GM13976 (cell line): Measurements from ENCODE around the gene ATP2C2.

Experiments
- DNase-seq: peaks from one replicate; pipeline ENCODE4 v3.0.0; 2012; ENCODE audit warnings: low spot score
- in situ Hi-C: fragments of 300-500 bp; cut with MboI; formaldehyde crosslinking; loops from one replicate; pipeline ENCODE4 v1.12.0; 2022; ENCODE audit warnings: low sequenced_read_pairs, mixed read lengths, inconsistent platforms; ENCODE audit not compliant: unreplicated experiment
- TF ChIP-seq, protein P1 (sequence below): IDR thresholded peaks from 2 replicates; pipeline ENCODE4 v1.5.1; 2012; ENCODE audit warnings: borderline replicate concordance, mild to moderate bottlenecking; ENCODE audit not compliant: insufficient read depth; ENCODE audit errors: extremely low read depth, missing control alignments, control extremely low read depth

Gene ATP2C2

DNA sequence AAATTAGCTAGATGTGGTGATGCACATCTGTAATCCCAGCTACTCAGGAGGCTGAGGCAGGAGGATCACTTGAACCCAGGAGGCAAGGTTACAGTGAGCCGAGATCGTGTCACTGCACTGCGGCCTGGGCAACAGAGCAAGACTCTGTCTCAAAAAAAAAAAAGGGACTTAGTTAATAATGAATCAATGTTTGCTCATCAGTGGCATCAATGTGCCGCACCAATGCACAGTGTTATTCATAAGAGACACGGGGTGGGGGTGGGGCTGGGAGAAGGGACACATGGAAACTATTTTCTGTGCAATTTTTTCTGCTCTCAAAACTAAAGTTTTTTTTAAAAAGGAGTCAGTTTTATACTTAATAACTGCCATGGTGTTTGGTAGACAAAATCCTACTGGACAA is 6.8 kb upstream of the ATP2C2 start:
- TF ChIP-seq, protein P1, sequence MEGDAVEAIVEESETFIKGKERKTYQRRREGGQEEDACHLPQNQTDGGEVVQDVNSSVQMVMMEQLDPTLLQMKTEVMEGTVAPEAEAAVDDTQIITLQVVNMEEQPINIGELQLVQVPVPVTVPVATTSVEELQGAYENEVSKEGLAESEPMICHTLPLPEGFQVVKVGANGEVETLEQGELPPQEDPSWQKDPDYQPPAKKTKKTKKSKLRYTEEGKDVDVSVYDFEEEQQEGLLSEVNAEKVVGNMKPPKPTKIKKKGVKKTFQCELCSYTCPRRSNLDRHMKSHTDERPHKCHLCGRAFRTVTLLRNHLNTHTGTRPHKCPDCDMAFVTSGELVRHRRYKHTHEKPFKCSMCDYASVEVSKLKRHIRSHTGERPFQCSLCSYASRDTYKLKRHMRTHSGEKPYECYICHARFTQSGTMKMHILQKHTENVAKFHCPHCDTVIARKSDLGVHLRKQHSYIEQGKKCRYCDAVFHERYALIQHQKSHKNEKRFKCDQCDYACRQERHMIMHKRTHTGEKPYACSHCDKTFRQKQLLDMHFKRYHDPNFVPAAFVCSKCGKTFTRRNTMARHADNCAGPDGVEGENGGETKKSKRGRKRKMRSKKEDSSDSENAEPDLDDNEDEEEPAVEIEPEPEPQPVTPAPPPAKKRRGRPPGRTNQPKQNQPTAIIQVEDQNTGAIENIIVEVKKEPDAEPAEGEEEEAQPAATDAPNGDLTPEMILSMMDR: no peak
- no peak for DNase-seq
- in situ Hi-C loops: no loop called here

DNA sequence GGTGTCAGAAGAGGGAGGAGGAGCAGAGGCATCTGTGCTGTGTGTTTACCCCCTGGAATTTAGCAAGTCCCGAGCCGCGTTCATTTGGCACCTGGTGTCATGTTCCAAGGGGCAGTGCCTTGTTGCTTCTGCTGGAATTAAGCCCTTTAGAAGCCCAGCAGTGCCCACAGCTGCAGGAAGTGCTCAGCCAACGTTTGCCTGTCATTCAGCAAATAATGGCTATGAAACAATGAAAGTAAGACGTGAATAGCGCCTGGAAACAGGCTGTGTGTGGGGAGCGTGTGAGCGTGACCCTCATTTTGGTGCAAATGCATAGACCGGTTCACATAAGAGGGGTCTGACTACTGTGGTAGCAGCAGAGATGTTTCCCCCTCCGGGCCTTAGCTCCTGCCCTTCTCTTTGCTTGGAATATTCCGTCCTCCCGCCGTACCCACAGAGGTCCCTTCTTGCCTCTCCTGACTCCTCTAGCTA is 5.8 kb upstream of the ATP2C2 start:
- DNase-seq: no peak
- TF ChIP-seq, protein P1: no peak
- in situ Hi-C loops: no loop called here

DNA sequence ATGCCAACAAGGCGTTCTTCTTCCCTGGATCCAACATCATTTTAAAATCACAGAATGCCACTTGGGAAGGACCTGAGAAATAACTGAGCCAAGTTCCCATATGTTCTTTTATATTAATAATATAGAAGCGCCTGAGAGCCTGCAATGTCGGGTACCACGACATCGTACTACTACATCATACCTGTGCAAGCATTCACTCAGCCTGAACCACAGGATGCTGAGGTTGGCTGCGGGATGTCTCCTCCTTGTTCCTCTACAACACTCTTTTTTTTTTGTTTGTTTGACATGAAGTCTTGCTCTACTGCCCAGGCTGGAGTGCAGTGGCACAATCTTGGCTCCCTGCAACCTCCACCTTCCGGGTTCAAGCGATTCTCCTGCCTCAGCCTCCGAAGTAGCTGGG is 2.1 kb upstream of the ATP2C2 start:
- TF ChIP-seq, protein P1: no peak
- no peak for DNase-seq
- in situ Hi-C loops: no loop called here

DNA sequence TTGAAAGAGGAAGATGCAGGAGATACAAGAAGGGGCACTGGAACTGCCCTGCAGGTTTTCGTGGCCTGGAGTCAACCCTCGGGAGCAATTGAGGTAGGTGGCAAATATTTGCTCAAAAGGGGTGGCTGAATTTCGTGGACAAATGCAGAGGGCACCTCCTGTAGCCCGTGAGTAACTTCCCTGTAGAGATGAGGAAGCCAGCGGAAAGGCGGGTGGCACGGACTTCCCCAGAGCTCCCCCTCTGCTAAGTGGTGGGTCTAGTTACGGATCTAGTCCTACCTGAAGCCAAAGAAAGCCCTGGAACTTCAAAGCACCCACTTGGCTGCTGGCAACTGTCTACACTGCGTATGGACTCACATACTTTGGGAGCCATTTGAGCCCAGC is 1.0 kb upstream of the ATP2C2 start:
- in situ Hi-C loops: no loop called here
- DNase-seq: no peak
- TF ChIP-seq, protein P1: no peak

DNA sequence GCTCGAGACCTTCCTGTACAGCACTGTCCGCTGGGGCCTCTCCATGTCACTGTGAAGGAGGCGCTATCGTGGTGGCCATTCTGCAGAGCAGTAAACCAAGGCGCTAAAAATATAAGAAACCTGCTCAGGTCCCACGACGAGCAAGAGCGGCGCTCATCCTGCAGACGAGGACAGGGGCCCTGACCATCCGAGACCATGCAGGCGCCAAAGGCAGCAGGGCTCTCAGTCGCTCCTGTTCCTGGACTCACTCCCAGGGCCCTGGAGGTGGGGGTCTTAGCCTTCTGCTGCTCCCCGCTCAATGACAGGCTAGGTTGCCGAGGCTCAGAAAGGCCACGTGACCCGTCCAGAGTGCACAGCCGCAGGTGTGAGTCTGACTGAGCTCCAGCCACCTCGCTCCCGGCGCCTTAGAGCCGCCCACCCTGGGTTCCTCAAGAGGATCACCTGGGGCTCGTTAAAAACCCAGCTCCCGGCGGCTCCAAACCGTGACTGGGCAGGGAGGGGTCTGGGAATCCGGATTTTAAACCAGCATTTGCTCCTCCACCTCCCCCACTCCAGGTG is 509 bp upstream of the ATP2C2 start:
- no peak for DNase-seq
- TF ChIP-seq, protein P1: no peak
- in situ Hi-C loops: no loop called here

DNA sequence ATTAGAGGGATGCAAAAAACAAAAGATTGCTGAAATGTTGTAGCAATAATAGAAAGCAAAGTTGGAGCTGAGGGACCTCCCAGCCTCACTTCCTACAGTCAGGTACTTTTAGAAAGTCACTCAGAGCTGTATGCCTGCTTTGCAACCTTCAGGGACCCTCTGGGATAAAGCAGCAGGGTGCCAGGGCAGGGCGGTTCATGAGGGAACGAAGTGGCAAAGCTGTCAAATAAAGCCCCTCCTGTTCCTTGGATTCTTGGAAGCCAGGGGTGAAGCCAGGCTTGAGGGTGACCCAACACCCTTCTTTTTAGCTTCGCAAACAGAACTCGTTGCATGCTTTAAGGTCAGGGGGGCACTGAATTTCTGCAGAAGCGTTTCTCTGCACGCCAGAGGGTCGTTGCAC is 767 bp downstream of the ATP2C2 start:
- DNase-seq: no peak
- in situ Hi-C loops: no loop called here
- TF ChIP-seq, protein P1: no peak

DNA sequence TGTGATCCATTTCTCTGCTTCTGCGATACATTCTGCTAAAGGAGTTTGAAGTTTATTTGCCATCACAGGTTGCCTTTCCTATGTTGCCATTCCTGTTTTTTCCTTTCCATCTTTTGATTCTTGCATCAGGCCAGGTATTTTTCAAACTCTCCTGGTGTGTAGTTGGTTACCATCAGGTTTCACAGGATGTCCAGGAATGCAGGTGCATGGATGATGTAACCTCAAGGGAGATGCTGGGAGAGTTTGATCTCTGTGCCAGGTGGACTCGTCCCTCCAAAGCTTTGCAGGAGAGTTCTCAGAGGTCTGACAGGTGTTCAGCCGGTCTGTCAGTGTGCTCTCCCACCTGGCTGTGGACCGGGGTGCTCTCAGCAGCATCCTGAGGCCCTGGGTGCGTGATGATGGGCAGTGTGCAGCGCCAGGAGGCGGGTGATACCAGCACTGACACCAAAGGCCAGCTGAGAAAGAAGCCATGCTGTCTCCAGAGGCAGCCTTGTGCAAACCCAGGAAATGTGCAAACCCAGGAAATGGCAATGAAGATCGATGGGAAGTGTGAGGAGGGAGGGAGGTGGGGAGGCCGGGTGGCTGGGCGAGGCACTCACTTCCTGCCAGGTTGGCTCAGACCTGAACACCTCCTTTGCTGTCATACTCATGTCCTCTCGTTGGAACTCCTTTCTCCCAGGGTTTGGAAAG is 1.7 kb downstream of the ATP2C2 start:
- TF ChIP-seq, protein P1: no peak
- in situ Hi-C loops: no loop called here
- DNase-seq: no peak
